ENCODE results near the gene PHF23. TPM values are rescaled to one million over a fixed set of nuclear protein-coding genes. Genes with fewer than 3 reads are reported as not detected.

PHF23 gene
- total RNA-seq, 1 experiment from 2014 or later: 32.7 TPM

DNA sequence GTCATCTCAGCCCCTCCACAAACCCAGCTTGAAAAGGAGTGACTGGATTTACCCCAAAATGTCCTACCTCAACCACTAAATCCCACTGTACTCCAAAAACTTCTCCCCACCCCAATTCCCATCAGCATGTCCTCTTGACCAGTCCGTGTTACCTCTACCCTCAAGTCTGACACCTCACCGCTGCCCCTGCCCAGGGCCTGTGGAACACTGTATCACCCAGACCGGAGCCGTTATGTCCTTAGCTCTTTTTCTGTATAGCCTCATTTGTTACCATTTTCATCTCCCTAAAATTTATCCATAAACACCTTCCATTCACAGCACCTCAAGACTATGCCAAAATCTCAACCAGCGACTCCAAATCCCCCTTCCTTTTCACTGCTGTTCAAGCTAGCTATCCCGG is 2.4 kb downstream of the PHF23 start:
- peaks cover 8% of the 10 kb centered on the region for H3F3A ChIP-seq (ENCODE audit: low read length, unreplicated experiment)
- peaks cover 75% of the 10 kb centered on the region for H3K79me2 ChIP-seq (ENCODE audit: low read length)
- no peak overlapping the region for H2AFZ ChIP-seq (ENCODE audit: low read length)
- ChIA-PET POLR2A (ENCODE audit: unreplicated experiment) (no interaction called here), CTCF (no interaction called here)
- BruUV-seq (replicated peaks): no TSS peak
- H3K4me2 ChIP-seq (ENCODE audit: low read length): peak overlapping the region; percentile 81
- intact Hi-C loops (cut with micrococcal nuclease): no loop called here
- no peaks in the 10 kb centered on the region for H3K9me2 ChIP-seq (replicated peaks; ENCODE audit: low read length)
- peaks cover 8% of the 10 kb centered on the region; the same call in 1 of the 2 replicates for H4K20me1 ChIP-seq (ENCODE audit: low read length)
- H3K27ac ChIP-seq (ENCODE audit: low read length): no peak overlapping the region
- peak overlapping the region; percentile 89 for H3K9ac ChIP-seq (ENCODE audit: low read length)
- ATAC-seq: no peak
- peaks cover 49% of the 10 kb centered on the region for H3K4me1 ChIP-seq (ENCODE audit: insufficient read depth, low read length)
- DNase-seq: no peak
- peak overlapping the region; percentile 96; the same call in 1 of the 2 replicates for H3K4me3 ChIP-seq (ENCODE audit: low read length)
- H3K27me3 ChIP-seq (ENCODE audit: low read length): no peaks in the 10 kb centered on the region
- TF ChIP-seq, protein P1, sequence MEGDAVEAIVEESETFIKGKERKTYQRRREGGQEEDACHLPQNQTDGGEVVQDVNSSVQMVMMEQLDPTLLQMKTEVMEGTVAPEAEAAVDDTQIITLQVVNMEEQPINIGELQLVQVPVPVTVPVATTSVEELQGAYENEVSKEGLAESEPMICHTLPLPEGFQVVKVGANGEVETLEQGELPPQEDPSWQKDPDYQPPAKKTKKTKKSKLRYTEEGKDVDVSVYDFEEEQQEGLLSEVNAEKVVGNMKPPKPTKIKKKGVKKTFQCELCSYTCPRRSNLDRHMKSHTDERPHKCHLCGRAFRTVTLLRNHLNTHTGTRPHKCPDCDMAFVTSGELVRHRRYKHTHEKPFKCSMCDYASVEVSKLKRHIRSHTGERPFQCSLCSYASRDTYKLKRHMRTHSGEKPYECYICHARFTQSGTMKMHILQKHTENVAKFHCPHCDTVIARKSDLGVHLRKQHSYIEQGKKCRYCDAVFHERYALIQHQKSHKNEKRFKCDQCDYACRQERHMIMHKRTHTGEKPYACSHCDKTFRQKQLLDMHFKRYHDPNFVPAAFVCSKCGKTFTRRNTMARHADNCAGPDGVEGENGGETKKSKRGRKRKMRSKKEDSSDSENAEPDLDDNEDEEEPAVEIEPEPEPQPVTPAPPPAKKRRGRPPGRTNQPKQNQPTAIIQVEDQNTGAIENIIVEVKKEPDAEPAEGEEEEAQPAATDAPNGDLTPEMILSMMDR (conservative IDR thresholded peaks at IDR 0.05; ENCODE audit: low read depth, low read length): no peak
- TF ChIP-seq EZH2 (IDR thresholded peaks at IDR 0.05; ENCODE audit: low read length, unreplicated experiment) (no peak), EZH2phosphoT487 (IDR thresholded peaks at IDR 0.05; ENCODE audit: borderline replicate concordance, low read length) (no peak)
- H3K36me3 ChIP-seq (ENCODE audit: low read depth, low read length): peaks cover 13% of the 10 kb centered on the region; the same call in 1 of the 2 replicates
- H3K9me3 ChIP-seq (ENCODE audit: low read length): no peaks in the 10 kb centered on the region

DNA sequence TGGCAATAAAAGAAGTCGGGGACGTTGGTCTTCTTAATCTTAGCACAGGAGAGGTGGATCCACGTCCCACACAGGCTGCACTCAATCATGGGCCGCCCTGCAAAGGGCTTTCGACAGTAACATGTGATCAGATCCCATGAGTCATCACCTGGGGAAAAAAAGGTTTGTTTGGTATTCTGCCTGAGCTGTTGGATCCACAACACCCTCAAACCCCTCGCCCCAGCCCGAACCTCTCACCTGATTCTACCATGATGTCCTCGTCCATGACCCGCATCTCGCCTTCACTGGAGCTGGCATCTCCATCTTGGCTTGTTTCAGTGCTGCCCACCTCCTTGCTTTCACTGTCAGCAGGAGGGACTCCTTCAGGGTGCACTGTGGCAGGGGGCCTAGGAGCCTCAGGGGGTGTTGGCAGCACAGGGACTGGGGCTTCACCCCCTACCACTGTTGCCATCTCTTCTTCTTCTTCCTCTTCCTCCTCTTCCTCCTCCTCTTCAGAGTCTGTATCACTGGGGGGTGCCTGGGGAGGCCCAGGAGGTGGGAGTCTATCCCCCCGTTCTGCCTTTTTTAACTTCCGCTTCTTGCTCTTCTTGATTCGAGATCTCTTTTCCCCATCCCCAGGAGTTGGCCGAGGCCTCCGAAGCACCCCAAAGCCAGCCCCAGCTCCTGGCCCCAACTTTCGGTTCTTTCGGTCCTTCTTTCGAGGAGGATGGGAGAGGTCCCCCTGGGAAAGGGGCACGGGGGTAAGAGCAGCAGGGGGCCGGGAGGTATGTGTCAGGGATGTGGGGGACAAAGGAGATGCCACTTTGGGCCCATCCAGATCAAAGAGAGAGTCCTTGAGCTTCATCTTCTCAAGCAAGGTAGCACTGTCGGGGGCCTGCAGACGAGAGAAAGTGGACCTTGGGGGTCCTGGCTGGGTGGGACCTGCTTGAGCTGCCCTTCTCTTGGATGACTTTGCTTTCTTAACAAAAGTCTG is 3.3 kb downstream of the PHF23 start:
- Histone ChIP-seq H3K27me3 (ENCODE audit: low read length) (no peaks in the 10 kb centered on the region), H3K4me2 (ENCODE audit: low read length) (peak overlapping the region; percentile 83; the same call in 1 of the 2 replicates), H3K27ac (ENCODE audit: low read length) (peak overlapping the region; percentile 64; the same call in 1 of the 2 replicates), H3K36me3 (ENCODE audit: low read depth, low read length) (peaks cover 13% of the 10 kb centered on the region; the same call in 1 of the 2 replicates), H3K79me2 (ENCODE audit: low read length) (peaks cover 75% of the 10 kb centered on the region), H3F3A (ENCODE audit: low read length, unreplicated experiment) (peaks cover 8% of the 10 kb centered on the region), H3K9me3 (ENCODE audit: low read length) (no peaks in the 10 kb centered on the region), H2AFZ (ENCODE audit: low read length) (no peak overlapping the region), H3K9me2 (replicated peaks; ENCODE audit: low read length) (no peaks in the 10 kb centered on the region), H3K9ac (ENCODE audit: low read length) (no peak overlapping the region), H4K20me1 (ENCODE audit: low read length) (peaks cover 8% of the 10 kb centered on the region; the same call in 1 of the 2 replicates), H3K4me3 (ENCODE audit: low read length) (no peak overlapping the region), H3K4me1 (ENCODE audit: insufficient read depth, low read length) (peaks cover 45% of the 10 kb centered on the region)
- POLR2A ChIA-PET (ENCODE audit: unreplicated experiment): no interaction called here
- CTCF ChIA-PET: no interaction called here
- BruUV-seq (replicated peaks): TSS peak; percentile 1
- peak; percentile 52 for DNase-seq
- no peak for TF ChIP-seq EZH2 (IDR thresholded peaks at IDR 0.05; ENCODE audit: low read length, unreplicated experiment)
- TF ChIP-seq EZH2phosphoT487 (IDR thresholded peaks at IDR 0.05; ENCODE audit: borderline replicate concordance, low read length): no peak
- TF ChIP-seq, protein P1 (conservative IDR thresholded peaks at IDR 0.05; ENCODE audit: low read depth, low read length): no peak
- no peak for ATAC-seq
- intact Hi-C loops (cut with micrococcal nuclease): loop anchor here (2.0 kb wide), 1 partner anchor 15 kb away; no protein-coding TSS in a partner anchor
